Jurkat, Clone E6-1 (cell line): ENCODE results near the gene RHOB. TPM values are rescaled to one million over a fixed set of nuclear protein-coding genes. Genes with fewer than 3 reads are reported as not detected.
"Not testable (repeated sequence)": the region's sequence is repeated elsewhere in the genome, so short reads cannot be mapped to it uniquely, and the experiment has no call there.

Experiments
- DNase-seq: peaks from one replicate; pipeline ENCODE4 v3.0.0-alpha.2; 2011; ENCODE audit warnings: low read depth, low spot score
- H3K4me3 ChIP-seq: 2 replicates; pipeline ENCODE4 v1.5.1; 2011; ENCODE audit warnings: mild to moderate bottlenecking, low read length, control low read depth, moderate library complexity
- polyA plus RNA-seq: library from polyadenylated mRNA; unstranded; fragments of >200 nt; gene quantifications from one replicate; pipeline ENCODE4 v1.2.1, GENCODE V29; 2012; ENCODE audit warnings: missing spikeins; ENCODE audit not compliant: insufficient read length, insufficient read depth

Gene RHOB
- 1.1 TPM for polyA plus RNA-seq

DNA sequence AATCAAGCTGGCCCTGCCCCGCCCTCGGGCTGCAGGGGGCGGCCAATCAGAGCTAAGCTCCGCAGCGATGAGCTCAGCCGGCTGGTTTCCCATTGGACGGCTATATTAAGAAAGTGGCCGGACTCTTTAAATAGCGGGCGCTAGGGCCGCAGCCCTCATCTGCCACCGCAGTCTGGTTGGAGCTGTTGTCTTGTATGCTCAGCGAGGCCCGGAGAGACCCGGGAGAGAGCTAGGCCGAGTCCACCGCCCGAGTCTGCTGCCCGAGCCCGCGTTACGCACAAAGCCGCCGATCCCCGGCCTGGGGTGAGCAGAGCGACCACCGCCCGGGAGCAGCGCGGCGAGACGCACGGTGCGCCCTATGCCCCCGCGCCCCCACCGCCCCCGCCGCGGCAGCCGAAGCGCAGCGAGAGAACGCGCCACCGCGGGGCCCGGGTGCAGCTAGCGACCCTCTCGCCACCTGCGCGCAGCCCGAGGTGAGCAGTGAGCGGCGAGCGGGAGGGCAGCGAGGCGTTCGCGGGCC lies at the start of gene RHOB:
RHOB (plus strand) TSS at position 158 of the 520 bp plus-strand sequence. CDS start 392 bp downstream, outside the sequence.
- peak; percentile 85 for DNase-seq
- H3K4me3 ChIP-seq: peak within 1 kb of the TSS; percentile 47

DNA sequence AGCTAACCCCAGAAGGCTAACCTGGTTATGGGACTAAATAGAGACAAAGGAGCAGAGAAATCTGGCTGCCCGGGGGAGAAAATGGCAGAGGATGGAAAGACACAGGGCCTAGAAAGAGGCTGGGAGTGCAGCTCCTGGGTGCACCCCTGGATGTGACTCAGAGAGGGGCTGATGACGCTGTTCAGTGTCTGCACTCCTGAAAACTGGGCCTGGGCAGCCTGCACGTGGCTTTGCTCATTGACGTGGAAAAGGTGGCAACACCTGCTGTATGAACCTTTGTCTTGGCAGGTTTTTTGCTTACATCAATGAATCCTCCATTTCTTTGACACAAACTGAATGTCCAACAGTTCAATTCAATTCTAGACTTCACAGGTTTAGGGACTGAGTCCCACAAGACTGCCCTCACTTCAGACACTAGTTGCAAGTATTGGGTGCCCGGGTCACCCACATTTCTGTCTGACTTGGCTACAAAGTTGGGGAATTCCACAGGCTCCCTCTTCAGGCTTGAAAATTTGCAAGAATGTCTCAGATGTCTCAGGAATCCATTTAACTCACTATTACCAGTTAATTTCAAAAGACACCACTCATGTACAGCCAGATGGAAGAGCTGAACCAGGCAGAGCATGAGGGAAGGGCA lies 48.9 kb upstream of the RHOB start:
- no peak overlapping the region for H3K4me3 ChIP-seq
- DNase-seq: no peak

DNA sequence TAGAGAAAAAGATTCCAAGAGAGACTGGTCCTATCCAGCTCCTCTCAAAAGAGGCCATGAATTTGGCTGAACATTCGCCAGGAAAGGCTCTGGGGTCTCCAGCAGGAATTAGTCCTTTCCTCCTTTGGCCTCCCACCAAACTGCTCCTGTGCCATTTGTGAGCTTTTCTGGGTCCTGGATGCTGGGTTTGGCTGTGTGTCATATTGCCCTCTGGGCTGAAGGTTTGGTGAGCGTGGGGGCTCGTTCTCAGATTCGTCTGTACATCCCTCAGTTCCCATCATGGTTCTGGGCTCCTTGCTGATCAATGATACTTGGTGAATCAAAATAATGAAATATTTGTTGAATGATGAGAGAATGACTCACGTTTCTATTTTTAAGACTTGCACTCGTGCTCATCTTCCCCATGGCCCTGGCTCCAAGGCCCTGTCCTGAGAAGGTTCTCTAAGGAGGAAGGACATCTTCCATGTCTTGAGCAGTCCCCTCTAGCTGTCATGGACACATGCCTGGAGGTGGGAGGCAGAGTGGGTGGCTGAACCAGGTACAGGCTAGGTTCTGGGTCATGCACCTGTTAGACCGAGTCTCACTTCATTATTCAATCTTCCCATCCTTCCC lies 47.8 kb upstream of the RHOB start:
- DNase-seq: no peak

GRCh38 chr2:20400306-20400705 lies 46.6 kb upstream of the RHOB start:
- no peak for DNase-seq
- H3K4me3 ChIP-seq: no peak overlapping the region

More for the DNA sequence above, 47.8 kb upstream of the RHOB start:
- no peak overlapping the region for H3K4me3 ChIP-seq

DNA sequence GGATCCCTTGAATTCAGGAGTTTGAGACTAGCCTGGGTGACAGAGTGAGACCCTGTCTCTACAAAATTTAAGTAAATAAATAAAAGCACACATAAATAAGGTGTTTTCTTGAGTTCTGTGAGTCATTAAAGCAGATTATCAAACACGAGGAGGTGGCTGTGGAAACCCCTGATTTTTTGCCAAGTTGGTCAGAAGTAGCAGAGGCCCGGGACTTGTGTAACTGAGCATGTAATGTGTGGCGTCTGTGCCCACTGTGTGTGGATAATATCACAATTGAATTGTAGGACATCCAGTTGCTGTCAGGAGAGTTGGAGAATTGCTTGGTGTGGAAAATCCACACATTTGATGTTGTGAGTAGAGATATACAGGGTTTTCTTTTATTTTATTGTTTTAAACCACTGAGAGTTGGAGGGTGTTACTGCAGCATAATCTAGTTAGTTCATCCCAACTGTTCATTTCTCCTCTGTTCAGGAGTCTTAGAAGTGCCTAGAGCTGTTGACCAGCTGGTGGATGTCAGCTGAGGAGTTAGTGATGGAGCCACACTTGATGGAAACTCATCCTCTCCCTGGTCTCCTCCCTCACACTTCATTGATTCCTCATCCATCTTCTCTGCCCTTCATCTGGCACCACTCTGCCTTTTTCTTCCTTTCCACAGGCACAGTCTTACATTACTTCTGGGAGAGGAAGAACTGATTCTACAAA lies 45.9 kb upstream of the RHOB start:
- DNase-seq: no peak
- H3K4me3 ChIP-seq: no peak overlapping the region

DNA sequence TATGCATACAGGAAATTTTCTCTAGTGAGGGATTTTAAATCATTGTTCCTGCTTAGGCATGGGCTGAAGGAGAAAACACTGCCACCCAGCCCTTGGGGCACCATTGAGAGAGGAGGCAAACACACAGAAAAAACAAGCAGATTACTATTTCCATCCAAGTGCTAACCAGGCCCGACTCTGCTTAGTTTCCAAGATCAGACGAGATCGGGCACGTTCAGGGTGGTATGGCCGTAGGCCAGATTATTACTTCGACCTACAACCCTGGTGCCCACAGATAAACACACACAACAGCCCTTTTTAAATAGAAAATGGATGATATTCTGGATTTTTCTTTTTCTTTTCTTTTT lies 45.4 kb upstream of the RHOB start:
- DNase-seq: no peak
- no peak overlapping the region for H3K4me3 ChIP-seq

DNA sequence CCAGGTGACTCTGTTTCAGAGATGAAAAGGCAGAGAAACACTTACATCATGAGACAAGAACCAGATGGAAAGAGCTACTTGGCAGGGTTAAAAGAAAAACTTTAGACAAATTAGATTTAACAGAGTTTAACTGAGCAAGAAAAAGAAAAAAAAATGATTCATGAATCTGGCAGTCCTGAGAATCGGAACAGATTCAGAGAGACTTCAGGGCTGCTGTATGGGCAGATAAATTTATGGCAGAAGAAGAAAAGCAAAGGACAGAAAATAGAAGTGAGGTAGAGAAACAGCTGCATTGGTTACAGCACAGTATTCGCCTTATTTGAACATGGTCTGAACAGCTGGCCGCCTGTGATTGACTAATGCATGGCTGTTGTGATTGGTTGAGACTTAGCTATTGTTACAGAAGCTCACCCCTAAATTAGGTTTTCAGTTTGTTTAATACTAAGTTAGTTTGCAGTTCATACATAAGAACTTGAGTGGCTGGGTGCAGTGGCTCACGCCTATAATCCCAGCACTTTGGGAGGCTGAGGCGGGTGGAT lies 43.0 kb upstream of the RHOB start:
- DNase-seq: no peak
- H3K4me3 ChIP-seq: no peak overlapping the region

- no peak for DNase-seq
- no peak overlapping the region for H3K4me3 ChIP-seq
Measured at GRCh38 chr2:20404950-20405349, 41.9 kb upstream of the RHOB start.

- no peak overlapping the region for H3K4me3 ChIP-seq
- DNase-seq: no peak
Measured at GRCh38 chr2:20409039-20409438, 37.8 kb upstream of the RHOB start.

GRCh38 chr2:20410556-20411277 lies 36.2 kb upstream of the RHOB start:
- DNase-seq: no peak
- no peak overlapping the region for H3K4me3 ChIP-seq

- DNase-seq: peak; percentile 46
Measured at GRCh38 chr2:20411361-20411894, 35.4 kb upstream of the RHOB start.

DNA sequence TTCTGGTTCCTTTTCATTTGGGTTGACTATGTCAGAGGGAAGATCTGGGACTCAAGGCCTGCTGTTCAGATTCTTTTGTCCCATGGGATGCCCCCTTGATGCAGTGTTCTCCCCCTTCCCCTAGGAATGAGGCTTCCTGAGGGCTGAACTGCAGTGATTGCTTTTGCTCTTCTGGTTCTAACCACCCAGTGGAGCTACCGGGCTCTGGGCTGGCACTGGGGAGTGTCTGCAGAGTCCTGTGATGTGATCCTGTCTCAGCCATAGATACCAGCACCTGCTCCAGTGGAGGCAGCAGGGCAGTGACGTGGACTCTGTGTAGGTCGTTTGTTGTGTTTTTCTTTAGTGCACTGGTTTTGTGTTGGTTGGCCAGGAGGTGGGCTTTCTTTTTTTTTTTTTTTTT lies 32.1 kb upstream of the RHOB start:
- H3K4me3 ChIP-seq: no peak overlapping the region
- no peak for DNase-seq

More at GRCh38 chr2:20411361-20411894, 35.4 kb upstream of the RHOB start:
- H3K4me3 ChIP-seq: no peak overlapping the region

DNA sequence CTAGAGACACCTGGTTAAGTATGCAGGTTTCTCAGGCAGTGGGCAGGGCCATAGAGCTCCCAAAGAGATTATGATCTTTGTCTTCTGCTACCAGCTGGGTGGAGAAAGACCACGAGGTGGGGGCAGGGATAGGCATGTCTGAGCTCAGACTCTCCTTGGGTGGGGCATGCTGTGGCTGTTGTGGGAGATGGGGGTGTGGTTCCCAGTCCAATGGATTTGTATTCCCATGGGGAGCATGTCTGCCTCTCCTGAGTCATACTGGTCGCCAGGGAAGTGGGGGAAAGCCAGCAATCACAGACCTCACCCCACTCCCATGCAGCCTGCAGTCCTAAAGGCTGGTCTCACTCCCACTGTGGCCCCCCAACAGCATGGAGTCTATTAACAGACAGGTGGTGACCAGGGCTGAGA lies 31.4 kb upstream of the RHOB start:
- no peak for DNase-seq
- no peak overlapping the region for H3K4me3 ChIP-seq

DNA sequence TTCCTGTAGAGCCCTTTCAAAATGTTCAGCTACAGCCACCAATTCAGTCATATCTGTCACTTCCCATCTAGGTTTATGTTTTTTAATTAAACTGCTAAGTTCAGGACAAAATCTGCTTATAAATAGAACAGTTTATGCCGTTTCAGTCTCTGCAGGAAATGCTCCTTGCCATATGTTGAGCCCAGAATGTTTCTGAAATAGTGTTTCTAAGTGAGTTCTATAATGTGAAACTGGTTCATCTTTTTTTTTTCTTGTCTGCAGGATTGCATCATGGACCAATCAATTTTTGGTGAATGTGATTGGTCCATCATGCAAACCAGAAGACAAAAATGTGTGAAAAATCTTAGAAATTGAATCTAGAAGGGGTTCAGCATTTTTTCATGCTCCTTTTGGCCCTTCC lies 30.2 kb upstream of the RHOB start:
- DNase-seq: no peak
- H3K4me3 ChIP-seq: no peak overlapping the region

DNA sequence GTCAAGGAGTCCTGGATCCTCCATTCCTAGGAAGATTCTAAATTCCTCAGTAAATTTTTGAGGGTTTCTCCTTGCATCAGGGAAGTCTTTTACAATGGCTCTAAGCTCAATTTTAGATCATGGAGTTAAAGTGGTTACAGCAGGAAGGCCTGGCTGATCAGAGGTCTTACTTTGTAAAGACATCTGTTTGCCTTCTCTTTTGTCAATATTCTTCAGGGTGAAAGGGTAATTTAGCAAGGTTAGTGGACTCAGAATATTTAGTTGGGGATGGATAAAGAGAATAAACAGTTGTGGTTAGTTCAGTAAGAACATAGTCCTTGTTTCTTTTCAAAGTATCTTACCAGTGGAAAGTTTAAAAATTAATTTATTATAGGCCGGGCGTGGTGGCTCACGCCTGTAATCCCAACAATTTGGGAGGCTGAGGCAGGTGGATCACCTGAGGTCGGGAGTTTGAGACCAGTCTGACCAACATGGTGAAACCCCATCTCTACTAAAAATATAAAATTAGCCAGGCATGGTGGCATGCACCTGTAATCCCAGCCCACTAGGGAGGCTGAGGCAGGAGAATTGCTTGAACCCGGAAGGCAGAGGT lies 29.5 kb upstream of the RHOB start:
- DNase-seq, H3K4me3 ChIP-seq: not testable (repeated sequence)

DNA sequence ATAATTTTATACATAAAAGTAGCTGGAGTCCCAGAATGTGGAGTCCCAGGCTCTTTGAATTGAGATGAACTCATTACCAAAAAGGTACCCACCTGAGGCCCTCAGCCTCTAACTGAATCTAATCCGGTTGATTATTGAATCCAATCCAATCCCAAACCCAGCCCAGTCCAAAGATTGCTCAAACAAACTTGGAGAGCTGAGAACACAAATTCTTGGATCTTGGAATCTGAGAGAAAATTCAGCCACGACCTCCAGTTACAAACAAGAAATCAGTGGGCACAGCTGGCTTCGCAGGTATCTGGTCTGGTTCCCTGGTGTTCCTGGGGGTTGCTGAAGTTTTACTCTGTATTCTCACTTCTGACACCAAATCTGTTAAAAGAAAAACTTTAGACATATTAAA lies 28.4 kb upstream of the RHOB start:
- H3K4me3 ChIP-seq: no peak overlapping the region
- no peak for DNase-seq

DNA sequence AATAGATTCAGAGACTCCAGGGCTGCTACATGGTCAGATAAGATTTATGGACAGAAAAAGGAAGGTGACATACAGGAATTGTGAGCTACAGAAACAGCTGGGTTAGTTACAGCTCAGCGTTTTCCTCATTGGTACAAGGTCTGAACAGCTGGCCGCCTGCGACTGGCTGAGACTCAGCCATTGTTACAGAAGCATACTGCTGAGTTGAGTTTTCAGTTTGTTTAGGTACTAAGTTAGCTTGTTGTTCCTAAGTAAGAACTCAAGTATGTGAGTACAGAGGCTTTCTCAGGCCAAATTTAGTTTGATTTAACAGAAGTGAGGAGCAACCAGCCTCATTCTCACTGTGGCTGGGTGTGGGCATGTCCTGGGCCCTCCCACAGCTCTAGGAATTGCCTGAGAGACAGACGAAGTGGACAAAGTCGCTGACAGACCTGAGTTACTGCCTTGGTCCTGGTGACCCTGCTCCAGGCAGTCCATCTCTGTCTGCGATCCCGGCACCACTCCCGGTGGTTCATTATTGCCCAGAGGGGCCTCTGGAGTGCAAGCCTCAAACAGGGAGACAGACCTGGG lies 27.8 kb upstream of the RHOB start:
- DNase-seq: no peak
- no peak overlapping the region for H3K4me3 ChIP-seq

- no peak for DNase-seq
- H3K4me3 ChIP-seq: no peak overlapping the region
Measured at GRCh38 chr2:20419752-20420151, 27.1 kb upstream of the RHOB start.
